Gastrocnemius medialis (tissue), 4 donors: ENCODE results near the gene ORC3.

ENCODE experiments used
- POLR2A ChIP-seq, 2 donors: fragments of 450-650 bp; IDR thresholded peaks; one replicate each; pipeline ENCODE4 v1.6.1; 2017; ENCODE audit warnings: antibody characterized with exemption in 2 of 2, mild to moderate bottlenecking in 2 of 2, moderate library complexity in 2 of 2
- TF ChIP-seq, protein P1 (sequence below), 5 experiments: fragments of 450-650 bp in 3 of 5; fragments of 200-600 bp in 2 of 5; sonication (generic) in 2 of 5; IDR thresholded peaks in 4 of 5; conservative IDR thresholded peaks in 1 of 5; 1 replicate in 4 of 5; 2 replicates in 1 of 5; pipeline ENCODE4 v1.5.1; 2016 to 2019; ENCODE audit warnings: antibody characterized with exemption in 5 of 5, mild to moderate bottlenecking in 3 of 5, moderate library complexity in 3 of 5

- TF ChIP-seq, protein P1, sequence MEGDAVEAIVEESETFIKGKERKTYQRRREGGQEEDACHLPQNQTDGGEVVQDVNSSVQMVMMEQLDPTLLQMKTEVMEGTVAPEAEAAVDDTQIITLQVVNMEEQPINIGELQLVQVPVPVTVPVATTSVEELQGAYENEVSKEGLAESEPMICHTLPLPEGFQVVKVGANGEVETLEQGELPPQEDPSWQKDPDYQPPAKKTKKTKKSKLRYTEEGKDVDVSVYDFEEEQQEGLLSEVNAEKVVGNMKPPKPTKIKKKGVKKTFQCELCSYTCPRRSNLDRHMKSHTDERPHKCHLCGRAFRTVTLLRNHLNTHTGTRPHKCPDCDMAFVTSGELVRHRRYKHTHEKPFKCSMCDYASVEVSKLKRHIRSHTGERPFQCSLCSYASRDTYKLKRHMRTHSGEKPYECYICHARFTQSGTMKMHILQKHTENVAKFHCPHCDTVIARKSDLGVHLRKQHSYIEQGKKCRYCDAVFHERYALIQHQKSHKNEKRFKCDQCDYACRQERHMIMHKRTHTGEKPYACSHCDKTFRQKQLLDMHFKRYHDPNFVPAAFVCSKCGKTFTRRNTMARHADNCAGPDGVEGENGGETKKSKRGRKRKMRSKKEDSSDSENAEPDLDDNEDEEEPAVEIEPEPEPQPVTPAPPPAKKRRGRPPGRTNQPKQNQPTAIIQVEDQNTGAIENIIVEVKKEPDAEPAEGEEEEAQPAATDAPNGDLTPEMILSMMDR (IDR thresholded peaks at IDR 0.05 in 4 of 5, conservative IDR thresholded peaks at IDR 0.05 in 1 of 5) = no peak
- TF ChIP-seq POLR2A (IDR thresholded peaks at IDR 0.05) = no peak
Measured at GRCh38 chr6:87672641-87673040, 82.7 kb downstream of the ORC3 start.
